HG03457 (cell line): Measurements from ENCODE around the gene MED22.

ENCODE experiments used
- ATAC-seq: cut with Tn5 transposase; IDR thresholded peaks from one replicate; pipeline ENCODE4 v1.9.1; 2021; ENCODE audit warnings: moderate number of reproducible peaks; ENCODE audit not compliant: unreplicated experiment

The MED22 gene

DNA sequence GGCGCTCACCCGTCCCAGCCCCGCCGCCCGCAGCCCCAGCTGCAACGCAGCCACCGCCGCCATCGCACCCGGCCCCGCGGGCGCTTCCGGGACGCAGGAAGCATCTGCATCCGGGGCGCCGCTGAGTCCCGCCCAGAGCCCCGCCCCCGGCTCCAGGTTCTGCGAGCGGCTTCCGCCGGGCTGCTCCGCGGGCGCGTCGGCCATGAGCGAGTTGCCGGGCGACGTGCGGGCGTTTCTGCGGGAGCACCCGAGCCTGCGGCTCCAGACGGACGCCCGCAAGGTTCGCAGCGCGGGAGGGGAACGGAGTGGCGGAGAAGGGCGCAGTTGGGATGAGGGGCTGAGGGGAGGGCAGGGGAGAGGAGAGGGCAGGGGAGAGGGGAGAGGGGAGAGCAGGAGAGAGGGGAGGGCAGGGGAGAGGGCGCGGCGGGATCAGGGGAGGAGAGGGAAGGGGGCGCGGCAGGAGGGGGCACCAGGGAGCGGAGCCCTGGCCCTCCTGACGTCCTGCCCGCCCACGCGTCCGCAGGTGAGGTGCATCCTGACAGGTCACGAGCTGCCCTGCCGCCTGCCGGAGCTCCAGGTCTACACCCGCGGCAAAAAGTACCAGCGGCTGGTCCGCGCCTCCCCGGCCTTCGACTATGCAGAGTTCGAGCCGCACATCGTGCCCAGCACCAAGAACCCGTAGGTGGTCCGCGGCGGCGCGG is 8.6 kb upstream of the MED22 start, which contains the start of the genes SURF1 and SURF2:
SURF1 (minus strand) TSS at position 97 of the 701 bp plus-strand sequence; CDS start at position 63, 34 bp downstream.
SURF2 (plus strand) TSS at position 160 of the 701 bp plus-strand sequence; CDS start at position 203, 43 bp downstream.
- no peak for ATAC-seq

DNA sequence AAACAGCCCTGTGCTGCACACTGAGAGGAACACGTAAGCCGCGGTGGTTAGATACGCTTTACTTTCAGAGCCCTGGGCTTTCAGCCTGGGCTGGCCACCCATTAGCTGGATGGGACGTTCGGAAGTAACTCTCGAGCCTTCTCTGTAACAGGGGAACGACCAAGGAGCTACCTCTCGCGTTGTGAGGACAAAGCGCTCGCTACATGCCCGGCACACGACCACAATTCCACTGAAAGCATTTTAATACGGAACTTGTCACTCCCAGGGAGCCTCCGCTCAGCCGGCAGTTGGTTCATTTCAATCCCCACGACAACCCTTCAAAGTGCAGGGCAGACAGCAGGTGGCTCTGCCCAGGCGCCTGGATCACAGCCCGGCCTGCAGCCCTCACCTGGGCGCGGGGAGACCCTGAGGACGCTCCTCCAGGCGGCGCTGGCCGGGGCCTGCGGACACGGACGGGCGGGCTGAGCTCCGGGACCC is 8.0 kb upstream of the MED22 start:
- no peak for ATAC-seq

DNA sequence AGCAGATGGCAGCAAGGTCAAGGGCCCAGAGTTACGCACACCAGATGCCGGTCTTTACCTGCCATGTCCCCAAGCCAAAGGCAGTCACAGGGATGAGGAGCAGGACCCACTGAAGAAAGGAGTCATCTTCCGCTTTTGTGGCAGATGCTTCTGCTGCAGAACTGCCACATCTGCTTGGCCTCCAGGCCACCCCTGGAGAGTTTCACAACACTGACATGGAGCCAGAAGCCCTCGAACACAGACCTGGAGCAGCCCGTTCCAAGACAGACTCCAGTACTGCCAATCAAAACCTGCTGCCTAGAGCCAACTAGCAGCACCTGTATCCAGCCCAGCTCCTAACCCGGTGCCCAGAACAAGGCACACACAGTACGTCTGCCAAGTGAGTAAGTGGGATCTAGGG is 6.8 kb upstream of the MED22 start:
- no peak for ATAC-seq

DNA sequence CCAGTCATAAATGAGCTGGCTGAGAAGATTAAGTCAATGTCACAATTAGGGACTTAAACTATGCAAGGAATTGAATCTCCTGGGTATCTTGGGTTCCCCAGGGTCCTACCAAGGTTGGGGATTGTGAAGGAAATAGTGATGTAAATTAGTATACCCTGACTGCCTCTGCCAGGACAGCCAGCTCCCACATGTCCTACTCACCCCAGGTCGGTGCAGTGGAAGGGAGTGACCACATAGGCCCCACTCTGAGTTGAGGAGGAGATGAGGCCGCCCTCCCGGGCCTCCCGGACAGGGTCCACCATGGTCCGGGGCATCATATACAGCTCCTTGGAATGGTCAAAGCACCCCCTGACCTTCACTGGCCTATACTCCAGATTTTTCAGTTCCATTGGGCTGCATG is 5.6 kb upstream of the MED22 start:
- no peak for ATAC-seq

DNA sequence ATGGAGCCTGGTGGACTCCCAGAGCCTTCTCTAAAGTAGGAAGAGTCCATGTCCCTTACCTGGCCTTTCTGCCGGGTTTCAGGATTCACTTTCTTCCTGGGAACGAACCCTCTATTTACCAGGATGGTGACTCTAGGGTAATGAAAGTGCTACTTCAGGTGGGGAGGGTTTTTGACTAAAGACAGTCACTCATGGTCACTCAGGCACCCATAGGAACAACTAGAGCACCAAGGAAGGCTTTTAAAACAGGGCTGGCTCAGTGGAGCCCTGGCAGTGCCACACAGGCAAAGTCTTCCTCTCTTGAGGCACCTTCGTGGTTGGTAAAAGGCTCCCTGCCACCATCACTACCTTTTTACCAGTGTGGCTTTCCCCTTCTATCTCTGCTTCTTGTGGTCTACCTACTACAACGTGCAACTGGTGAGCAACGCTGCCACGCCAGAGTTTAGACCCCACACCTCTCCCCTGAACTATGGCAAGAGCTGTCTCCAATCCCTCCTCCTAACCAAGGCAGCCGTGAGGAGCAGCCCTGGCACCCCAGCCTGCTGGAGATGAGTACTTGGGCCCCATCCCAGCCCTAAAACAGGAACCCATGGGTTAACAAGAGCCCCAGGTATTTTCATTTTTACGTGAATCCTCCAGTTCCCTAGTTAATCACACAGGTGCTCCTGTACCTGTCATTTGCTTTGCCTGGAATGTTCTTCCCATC is 4.9 kb upstream of the MED22 start:
- ATAC-seq, result no peak

DNA sequence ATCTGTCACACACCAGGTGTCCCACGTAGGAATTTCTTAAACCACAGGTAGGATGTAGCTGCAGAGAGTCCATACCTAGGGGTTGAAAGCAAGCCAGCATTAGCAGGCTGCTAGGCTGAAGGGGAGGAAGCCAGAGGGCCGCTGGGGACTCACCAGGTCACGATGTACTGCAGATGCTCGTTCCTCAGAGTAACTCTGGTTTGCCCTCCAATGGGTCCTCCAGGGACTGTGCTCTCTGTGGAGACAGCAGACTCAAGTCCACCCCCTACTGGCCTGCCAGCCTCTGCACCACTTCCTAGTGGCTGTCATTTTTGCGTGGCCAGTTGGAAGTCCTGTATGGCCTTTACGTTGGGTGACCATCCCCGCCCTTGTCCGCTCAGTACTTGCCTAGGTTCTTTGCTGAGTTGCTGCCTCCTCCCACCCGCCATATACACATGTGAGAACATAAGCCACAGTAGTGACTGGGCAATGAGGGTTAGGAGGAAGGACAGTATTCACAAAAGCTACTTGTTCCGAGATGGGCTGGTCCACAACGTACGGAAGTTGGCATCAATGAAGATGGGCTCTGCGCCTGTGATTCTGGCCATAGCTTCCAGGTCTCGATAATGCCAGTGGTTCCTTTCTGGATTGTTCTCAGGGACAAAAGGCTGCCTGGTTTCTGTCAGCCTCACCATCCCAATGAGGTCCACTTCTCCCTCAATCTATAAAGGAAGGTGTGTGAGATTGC is 4.1 kb upstream of the MED22 start:
- ATAC-seq, result no peak

DNA sequence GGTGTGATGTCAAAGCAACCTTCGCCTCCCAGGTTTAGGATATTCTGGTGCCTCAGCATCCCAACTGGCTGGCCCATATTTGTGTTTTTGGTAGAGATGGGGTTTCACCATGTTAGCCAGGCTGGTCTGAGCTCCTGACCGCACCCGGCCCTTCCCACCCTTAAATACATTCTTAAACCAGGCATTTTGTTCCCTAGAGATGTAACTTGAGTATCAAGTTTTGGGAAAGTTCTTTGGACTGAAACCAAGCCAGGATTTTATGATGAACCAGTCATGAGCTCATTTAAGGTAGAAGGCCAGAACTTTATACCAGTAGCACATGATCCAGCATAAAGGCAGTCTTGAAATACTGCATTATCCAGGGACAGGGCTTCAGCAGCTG is 3.6 kb upstream of the MED22 start:
- no peak for ATAC-seq

DNA sequence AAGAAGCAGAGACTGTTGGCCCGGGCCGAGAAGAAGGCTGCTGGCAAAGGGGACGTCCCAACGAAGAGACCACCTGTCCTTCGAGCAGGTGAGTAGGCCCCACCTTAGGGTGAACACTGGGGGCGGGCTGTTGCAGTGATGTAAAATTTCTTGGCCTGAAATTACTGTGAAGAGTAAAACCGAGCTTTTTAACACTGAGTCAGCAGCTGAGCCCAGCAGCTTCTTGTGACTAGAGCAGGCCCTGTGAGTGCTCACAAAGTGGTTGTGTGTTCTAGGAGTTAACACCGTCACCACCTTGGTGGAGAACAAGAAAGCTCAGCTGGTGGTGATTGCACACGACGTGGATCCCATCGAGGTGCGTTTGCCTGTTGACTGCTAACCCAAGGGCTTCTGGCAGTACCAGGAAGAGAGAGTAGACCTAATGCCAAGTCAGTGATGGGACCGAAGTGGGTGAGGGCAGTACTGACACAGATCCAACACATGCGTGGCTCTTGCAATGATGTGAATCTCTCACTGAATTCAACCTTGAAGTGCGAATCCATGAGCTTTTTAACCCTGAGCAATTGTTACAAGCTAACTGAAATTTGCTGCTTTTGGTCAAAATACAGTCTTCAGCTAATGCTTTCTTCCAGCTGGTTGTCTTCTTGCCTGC is 2.2 kb upstream of the MED22 start:
- ATAC-seq, result no peak

DNA sequence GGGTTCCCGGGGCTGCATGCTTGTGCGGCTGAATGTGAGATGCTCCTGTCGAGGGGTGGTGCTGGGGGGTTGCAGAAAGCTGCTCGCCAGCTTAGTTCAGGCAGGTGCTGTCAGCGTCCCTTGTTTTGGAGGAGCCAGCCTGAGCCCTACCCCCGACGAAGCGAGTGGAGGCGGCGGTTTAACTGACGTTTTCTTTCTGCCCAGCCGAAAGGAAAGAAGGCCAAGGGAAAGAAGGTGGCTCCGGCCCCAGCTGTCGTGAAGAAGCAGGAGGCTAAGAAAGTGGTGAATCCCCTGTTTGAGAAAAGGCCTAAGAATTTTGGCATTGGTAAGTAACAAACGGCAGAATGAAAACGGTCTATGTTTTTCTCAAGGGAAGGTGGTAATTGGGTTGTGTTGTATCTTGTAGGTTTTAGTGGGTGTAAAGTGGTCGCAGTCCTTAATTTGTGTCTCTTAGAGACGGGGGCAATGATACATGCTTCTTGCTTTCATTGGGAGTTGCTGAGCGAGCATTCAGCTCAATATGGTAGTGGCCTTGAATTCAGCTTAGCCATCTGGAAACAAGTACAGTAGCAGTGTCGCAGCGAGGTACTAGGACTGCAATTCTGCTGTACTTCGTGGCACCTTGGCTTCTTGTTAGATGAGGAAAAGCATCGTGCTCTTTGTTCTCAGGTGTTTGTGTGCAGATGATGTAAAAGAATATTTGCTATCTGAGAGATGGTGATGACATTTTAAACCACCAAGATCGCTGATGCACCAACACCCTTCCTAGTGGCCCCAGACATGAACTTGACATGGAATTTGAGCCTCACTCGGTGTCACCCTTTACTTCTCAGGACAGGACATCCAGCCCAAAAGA is 1.0 kb upstream of the MED22 start:
- no peak for ATAC-seq

DNA sequence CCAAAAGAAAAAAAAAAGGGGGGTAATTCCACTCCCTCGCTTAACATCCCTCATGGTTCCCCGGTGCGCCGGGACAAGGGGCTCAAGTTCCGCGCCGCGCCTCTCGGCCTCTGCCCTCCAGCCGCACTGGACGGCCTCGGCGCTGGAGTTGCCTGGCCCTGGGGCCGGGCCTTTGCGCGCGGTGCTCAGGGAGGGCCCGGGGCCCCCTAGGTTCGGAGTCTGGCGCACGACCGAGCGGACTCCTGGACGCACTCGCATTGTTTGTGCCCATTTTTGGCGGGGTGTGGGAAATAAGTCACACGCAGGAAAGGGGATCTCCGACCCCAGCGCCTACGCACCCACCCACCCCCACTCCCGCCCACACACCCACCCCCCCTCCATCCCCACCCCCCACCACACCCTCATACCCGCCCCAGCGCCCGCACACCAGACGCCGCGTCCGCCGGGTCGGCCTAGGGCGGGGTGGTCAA is 381 bp downstream of the MED22 start:
- ATAC-seq, result peak; percentile 32

DNA sequence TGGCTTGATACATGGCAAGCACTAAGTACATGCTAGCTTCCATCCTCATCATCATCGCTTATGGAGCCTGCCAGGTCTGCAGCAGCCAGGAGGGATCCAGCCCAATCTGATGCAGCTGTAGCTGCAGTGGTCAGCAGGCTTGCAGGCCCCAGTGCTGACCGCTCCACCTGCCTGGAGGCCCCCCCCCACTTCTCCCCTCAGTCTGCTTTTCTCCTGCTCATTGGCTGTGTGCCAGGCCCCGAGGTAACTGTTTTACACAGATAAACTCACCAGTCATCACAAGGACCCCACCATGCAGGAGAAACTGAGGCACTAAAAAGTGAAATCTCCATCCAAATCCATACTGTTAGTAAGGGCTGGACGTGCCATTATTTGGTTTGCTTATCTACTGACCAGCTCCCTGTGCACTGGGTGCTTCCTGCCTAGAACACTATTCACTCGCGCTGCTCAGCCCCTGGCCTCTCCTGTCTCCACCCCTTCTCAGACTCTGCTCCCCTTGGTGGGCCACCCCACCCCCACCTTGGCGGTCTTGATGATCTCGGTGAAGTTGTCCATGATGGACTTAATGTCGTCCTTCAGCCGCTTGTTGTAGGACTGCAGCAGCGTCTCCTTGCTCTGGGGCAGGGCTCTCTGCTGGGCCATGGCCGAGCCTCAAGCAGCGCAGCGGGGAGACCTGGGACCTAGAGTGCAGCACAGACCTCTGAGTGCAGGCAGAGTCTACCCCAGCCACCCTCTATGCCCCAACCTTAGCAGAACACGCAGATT is 1.7 kb downstream of the MED22 start:
- no peak for ATAC-seq

DNA sequence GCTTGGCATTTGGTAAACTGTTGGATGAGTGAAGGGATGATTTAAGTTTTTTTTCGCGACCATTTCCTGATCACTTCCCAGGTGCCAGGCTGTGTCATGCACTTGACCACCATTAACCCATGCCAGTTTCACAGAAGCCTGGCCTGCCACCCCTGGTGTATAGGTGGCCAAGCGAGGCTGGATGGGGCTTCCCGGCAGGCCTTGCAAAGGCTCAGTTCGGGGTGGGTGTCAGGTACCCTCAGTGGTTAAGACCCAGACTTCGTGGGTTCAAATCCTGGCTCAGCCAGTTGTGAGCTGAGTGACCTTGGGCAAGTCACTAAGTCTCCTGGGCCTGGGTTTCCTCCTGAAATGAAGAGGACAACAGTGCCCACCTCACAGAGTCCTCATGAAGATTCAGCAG is 2.3 kb downstream of the MED22 start:
- no peak for ATAC-seq

DNA sequence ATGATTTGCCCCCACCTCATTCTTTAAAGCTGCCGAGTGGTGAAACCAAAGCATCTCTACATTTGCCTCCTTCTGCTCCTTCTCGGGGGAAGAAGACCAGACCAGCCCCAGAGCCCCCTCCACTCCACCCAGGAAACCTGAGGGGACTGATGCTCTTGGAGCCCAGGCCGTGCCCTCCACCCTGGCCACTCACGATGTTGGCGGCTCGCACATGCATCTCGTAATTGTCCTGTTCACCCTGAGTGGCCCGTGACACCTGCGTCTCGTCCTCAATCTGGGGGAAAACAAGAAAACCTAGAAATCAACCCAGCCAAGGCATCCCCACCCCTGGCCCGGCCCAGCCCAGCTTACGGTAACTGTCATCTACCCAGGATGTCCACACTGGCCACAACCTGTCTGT is 3.0 kb downstream of the MED22 start:
- ATAC-seq, result no peak

DNA sequence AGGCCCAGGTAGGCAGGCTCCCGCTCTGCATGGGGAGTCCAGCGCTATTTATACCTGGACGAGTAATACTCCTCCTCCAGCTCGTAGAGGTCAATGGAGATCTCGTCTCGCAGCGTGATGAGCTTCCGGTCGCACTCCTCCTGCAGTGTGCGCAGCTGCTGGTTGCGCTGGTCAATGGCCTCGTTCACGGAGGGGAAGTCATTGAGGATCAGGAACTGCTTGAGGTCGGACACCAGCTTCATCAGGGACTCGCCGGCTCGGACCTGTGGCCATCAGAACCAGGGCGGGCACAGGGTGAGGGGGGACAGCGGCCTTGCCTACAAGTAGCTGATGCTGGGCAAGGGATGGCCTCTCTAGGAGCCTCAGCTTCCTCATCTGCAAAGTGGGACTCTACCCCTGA is 3.9 kb downstream of the MED22 start:
- no peak for ATAC-seq

DNA sequence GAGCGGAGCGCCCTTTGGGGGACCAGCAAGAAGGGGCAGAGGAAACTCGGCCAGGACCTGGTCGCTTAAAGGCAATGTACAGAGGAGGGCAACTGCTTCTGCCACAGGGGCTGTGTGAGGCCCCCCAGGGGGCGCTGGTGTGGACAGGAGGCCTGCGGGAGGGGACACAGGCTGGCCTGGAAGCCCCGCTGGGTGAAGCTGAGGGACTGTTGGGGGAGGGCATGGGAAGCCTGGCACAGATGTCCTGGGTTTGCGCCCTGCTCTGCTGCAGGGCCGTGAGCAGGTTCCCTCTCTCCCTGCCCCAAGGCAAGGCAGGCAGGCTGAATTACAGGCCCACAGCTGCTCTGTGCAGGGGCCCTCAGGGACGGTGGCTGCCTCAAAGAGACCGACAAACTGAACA is 5.4 kb downstream of the MED22 start:
- ATAC-seq, result no peak

DNA sequence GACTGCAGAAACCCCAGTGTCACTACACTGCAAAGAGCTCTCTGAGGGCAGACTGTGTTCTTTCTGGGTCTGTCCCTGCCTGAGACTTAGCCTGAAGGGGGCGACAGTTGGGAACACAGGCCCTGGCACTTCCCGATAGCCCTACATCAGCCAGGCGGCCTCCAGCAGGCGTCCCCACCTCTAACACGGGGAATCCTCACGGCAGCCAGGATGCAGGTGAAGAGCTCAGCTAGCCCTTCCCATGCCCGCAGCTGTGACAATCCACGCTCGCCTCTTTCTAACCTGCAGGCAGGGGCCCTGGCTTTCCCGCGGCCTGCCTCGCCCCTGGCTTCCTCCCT is 5.9 kb downstream of the MED22 start:
- ATAC-seq, result no peak

DNA sequence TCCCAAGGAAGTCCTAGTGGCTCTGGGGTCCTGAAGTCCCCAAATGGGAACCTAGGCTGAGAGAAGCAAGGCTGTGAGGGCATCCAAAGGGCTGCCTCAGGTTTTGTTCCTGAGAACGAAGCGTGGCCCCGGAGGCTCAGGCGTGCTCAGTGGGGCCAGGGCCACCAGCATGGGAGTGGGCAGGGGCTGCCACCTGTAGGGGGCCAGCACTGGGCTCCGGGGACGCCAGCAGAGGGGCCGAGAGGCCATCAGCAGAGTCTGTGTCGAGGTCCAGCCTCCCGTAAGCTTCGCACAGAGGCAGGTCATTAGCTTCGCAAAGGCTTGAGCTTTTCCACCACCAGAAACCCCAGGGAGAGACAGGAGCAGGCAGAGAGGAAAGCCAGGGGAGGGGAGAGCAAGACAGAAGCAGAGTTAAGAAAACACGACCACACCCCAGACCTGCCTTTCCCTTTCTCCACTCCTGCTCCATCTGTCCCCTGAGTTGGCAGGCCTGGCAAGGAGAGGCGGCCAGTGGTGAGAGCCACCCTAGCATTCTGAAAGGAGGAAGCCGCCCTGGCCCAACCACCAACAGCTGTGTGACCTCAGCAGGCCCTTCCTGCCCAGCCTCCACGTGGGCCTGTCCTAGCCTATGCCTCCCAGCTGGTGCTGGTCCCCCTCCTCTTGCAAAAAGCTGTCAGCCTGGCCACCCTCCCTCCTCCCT is 6.4 kb downstream of the MED22 start:
- no peak for ATAC-seq

DNA sequence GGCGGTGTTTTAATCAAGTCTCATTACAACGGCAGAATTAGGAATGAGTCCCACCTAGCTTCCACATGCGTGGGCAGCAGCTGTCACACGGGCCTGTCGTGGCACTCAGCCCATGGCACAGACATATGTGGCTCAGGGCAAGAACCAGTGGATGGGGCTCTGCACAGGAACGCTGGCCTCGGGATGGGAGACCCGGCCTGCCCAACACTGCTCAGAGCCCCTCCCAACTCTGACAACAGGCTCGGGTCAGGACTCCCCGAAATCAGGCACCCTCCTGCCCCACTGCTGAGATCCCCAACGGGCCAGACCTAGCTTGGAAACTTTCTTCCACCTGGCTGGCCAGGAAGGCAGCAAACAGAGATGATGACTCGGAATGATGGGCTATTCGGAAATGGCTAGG is 7.0 kb downstream of the MED22 start:
- no peak for ATAC-seq

DNA sequence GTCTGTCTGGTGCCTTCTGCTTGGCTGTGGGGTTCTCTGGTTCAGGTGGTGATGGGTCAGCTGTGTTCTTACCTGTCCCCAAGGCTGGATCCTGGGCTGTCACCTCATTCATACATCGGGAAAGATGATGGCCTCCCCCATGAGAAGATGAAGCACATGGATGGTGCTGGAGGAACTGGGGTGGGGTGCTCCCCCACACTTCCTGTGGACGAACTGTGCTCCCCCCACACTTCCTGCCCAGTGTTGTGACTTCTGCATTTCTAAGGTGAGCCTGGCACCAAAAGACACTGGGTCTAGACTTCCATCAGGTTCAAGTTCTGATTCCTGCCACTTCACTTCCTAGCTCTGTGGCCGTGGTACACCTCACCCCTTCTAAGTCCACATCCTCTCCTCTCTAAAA is 7.7 kb downstream of the MED22 start:
- no peak for ATAC-seq
